Fibroblast of skin of right quadriceps (primary cell): ENCODE measurements around the gene CLRN2.
A peak's percentile ranks its signal among the peaks of the same experiment; 100 is the strongest.
"Not testable (repeated sequence)": the region's sequence is repeated elsewhere in the genome, so short reads cannot be mapped to it uniquely, and the experiment has no call there.

Experiments
- DNase-seq: peaks from one replicate; pipeline ENCODE4 v3.0.0-alpha.2; 2013

CLRN2 gene

GRCh38 chr4:17510582-17510981, 4.4 kb upstream of the CLRN2 start:
- DNase-seq = no peak

DNA sequence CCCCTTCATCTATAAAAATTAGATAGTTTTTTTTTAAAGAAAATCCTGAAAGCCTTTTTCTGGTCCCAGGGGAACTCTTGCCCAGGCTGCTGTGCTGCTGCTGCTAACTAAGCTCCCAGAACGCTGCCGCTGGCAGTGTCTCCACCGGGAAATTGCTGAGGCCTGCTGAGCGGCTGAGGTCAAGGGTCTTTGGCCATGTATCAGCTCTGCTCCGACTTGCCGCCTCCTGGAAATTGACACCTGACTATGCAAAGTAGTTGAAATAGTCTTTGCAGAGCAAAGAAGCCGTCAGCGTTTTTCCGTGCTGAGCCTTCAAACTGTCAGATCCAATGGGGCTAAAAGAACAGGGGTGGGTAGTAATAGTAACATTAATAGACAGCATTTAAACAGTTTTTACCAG, 3.9 kb upstream of the CLRN2 start:
- DNase-seq = no peak

DNA sequence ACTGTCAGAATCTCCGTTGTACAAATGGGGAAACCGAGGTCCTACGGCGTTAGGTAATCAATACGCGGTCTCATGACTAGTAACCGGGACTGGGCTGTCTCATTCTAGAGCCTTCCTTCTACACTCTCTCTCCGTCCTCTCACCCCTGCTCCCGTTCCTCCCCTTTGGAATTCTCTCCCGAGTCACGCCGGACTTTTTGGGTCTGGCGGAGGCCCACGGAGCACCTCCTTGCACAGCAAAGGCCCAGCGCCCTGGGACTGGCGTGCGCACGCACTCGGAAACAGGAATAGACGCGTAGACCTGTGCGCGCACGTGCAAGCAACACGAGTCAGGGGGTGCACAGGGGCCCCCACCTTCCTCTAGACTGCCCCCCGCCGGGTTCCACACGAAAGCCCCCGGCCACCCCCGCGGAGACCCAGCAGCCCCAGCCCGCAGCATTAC, 3.4 kb upstream of the CLRN2 start:
- DNase-seq = peak; percentile 36

DNA sequence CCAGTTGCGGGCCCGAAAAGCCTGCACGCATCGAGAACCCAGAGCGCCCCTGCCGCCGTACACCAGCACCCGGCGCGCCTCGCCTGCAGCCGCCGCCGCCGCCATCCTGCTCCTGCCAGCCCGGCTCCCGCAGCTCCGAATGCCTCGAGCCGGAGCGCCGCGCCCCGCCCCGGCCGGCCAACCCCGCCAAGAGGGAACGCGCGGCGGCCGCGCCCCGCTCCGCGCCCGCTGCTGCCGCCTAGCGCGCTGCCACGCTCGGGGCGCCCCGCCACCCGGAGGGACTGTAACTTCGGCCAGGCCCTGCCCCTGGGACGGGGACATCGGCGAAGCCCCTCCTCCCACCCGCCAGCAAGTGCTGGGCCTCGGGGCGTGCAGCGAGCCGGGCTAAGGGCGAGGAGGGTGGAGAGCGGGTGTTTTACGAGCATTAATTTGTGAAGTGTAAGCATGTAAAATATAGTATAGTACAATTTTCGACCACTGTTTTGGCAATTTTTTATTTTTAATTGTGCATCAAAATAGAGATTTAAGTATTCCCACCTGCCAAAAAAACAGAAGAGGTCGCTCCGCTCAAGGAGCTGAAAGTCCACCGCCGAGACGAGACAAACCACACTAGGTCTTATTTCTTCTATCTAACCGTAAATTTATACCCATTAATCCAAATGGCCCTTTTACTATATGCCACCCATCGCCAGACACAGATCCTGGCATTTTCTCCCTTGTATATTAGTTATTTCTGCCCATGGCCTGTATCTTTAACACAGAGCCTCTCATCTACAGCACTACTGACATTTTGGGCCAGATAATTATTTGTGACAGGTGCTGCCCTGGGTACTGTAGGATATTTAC, 2.8 kb upstream of the CLRN2 start, which contains the start of gene QDPR:
QDPR (minus strand) TSS at position 141 of the 846 bp plus-strand sequence; CDS start at position 105, 36 bp downstream.
- peak; percentile 60 for DNase-seq

DNA sequence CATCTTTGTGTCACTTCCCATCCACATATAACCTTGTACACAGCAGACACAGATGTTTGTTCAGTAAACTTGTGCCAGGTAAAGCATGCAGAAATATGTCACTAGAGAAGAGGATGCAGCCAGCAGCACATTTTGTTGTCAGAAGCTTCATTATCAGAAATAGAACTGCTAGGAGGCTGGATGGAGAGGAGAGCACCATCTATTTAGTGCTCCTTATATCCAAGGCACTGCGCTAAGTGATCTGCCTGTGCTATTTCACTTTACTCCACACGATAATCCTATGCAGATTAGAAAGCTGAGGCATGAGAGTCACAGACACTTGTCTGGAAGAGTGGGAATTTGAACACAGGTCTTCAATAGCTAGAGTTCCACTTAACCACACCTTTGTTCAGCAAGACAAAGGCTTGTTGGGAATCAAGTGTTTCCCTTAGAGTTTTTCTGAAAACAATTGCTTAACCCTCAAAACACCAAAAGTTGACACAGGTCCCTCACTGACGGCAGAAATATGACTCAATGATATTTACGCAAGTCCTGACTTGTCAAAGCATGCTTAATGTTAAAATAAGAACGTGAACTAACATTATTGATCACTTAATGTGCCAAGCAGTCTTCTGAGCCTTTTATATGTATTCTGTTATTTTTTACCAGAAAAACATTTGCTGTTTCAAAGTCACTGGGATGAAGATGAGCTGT, 1.8 kb upstream of the CLRN2 start:
- DNase-seq = no peak

- no peak for DNase-seq
Observed at GRCh38 chr4:17515445-17516407, 761 bp downstream of the CLRN2 start.

GRCh38 chr4:17516980-17517379, 2.0 kb downstream of the CLRN2 start:
- DNase-seq = no peak

GRCh38 chr4:17517664-17518063, 2.7 kb downstream of the CLRN2 start:
- DNase-seq = no peak

DNA sequence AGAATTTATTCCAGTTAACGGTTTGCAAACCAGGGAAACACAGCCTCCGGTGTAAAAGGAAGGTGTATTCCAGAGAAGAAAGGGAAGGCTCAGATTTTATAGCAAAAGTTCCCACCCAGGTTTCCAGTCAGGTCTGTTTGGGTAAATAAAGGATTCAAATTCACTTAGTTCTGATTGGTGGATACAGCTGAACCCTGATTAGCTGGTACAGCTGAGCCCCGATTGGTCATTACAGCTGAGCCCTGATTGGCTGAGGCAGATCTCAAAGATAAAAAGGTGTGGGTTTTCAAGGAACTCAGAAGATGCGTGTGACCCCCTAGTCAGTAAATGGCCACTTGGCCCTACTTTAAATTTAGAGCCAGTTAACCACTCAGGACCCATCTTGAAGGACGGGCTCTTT, 6.6 kb downstream of the CLRN2 start:
- DNase-seq = no peak

- no peak for DNase-seq
Observed at GRCh38 chr4:17523662-17524061, 8.7 kb downstream of the CLRN2 start.

DNA sequence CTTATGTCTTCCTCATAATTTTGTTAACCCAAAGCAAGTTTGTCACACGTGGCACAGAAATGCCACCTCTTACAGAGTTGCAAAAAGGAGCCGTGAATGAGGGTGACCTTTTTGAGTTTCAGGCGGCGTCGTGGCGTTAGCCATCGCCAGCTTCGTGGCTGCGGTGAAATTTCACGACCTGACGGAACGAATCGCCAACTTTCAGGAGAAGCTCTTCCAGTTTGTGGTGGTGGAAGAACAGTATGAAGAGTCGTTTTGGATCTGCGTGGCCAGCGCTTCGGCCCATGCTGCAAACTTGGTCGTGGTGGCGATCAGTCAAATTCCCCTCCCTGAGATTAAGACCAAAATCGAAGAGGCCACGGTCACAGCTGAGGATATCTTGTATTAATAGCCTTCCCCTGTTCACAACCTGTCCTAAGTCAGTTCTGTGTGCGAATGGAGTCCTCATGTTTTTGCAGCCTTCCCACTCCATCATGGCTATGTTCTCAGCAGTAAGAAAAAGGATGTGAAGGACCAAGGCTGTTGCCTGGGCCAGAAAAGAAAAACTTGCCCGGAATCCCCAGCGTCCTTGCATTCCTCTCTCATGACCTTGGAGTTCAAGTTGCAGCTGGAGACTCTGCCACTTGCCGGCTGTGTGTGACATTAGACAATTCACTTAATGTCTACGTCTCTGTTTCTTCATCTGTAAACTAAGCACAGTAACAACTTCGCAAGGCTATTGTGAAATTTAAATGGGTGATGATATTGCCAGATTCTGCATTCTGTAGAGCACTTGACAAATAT, 11.9 kb downstream of the CLRN2 start:
- DNase-seq = no peak

DNA sequence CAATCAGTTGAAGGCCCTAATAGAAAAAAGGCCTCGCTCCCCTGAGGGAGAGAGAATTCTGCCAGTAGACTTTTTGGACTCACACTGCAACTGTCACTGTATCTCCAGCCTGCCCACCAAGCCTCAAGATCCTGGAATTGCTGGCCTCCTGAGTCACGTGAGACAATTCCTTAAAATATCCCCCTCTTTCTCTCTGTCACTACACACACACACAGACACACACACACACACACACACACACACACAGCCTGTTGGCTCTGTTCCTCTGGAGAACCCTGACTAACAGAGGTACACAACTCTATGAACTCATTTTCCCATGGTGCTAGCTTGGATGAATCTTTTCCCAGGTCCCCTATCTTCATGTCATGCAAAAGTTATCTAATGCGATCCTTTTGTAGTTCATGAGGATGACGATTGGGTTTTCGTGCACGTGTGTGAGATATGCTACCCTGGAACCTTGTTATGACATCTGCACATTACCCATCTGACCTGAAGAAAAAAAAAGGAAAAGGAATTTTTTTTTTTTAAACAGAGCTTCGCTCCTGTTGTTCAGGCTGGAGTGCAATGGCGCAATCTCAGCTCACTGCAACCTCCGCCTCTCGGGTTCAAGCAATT, 13.7 kb downstream of the CLRN2 start:
- DNase-seq = no peak

- no peak for DNase-seq
Observed at GRCh38 chr4:17531538-17532285, 16.7 kb downstream of the CLRN2 start.

DNA sequence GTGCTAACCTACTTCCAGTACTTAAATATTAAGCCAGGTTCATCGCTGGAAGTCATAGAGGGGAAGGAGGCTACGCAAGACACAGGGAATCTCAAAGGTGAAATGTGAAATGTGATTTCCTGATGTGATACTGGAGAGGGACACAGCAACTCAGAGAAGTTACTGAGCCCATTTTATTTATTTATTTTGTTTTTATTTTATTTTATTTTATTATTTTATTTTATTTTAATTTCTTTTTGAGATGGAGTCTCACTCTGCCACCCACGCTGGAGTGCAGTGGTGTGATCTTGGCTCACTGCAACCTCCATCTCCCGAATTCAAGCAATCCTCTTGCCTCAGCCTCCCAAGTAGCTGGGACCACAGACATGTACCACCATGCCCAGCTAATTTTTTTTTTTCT, 19.7 kb downstream of the CLRN2 start:
- no peak for DNase-seq

GRCh38 chr4:17535242-17535641, 20.3 kb downstream of the CLRN2 start:
- no peak for DNase-seq

- peak; percentile 4 for DNase-seq
Observed at GRCh38 chr4:17535906-17536305, 20.9 kb downstream of the CLRN2 start.

DNA sequence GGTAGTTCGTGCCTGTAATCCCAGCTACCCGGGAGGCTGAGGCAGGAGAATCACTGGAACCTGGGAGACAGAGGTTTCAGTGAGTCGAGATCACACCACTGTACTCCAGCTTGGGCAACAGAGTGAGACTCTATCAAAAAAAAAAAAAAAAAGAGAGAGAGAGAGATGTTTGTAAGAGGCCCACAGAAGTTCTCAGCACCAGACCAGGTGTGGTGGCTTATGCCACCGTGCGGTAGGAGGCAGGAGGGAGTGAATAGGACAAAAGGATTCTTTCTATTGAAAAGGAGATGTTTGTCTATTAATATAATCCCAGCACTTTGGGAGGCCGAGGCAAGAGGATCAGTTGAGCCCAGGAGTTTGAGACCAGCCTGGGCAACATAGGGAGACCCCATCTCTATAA, 22.1 kb downstream of the CLRN2 start:
- not testable (repeated sequence) for DNase-seq

GRCh38 chr4:17544205-17544604, 29.2 kb downstream of the CLRN2 start:
- DNase-seq = no peak

- no peak for DNase-seq
Observed at GRCh38 chr4:17544831-17545234, 29.9 kb downstream of the CLRN2 start.

DNA sequence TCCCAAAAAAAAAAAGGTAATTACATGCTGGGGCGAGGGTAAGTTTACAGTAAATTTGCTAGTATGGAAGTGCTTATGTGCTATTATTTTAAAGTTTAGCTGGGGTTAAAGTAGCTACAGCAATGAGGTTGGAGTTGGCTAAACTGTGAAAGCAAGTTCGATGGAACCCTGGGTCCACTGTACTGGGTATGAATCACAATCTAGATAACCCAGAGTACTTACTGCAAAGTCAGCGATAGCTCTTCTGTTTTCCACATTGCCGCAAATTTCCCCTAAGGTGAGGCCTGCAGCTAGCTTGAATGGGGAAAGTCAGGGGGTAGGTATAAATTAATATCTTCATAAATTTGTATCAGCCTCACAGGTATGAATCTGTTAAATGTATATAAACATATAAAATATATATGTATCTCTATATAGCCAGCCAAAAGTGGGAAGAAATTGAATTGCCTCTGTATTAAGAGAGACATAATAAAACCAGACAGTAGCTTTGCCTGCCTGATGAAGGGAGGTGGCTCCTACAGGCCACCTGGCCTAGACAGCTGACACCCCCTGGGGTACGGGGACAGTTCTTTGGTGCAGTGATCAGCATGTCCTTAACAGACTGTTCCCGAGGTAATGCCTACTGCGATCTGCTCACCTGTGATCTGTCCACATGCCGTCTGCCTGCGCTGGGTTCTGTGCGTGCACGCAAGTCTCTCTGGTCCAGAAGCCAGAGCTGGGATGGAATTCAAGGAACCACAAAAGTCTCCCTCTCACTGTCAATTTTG, 30.6 kb downstream of the CLRN2 start:
- no peak for DNase-seq
